ENCODE data around the gene CNGA2. TPM values are rescaled to one million over a fixed set of nuclear protein-coding genes. Genes with fewer than 3 reads are reported as not detected.

Gene CNGA2
- total and polyA plus RNA-seq, 4 donors = not detected

GRCh38 chrX:151791961-151792360 lies 57.4 kb downstream of the CNGA2 start:
- Histone ChIP-seq H3K4me1 (ENCODE audit: control insufficient read depth in 1 of 2, insufficient read depth in 2 of 2, low read length in 2 of 2) (peaks cover 0 to 3% of the 10 kb centered on the region in 2 donors), H3K27ac (ENCODE audit: low read depth in 1 of 2, low read length in 2 of 2) (no peak overlapping the region), H3K9me3 (ENCODE audit: control insufficient read depth, low read length) (no peaks in the 10 kb centered on the region), H3K36me3 (ENCODE audit: control insufficient read depth in 1 of 2, insufficient read depth in 2 of 2, low read length in 1 of 2) (no peaks in the 10 kb centered on the region), H3K4me3 (ENCODE audit: low read length in 2 of 2) (no peak overlapping the region), H3K27me3 (ENCODE audit: control insufficient read depth in 1 of 2, insufficient read depth in 2 of 2, low read length in 1 of 2) (no peaks in the 10 kb centered on the region)
- intact Hi-C loops (cut with DNase I) = no loop called here
- DNase-seq (no peak), ATAC-seq (ENCODE audit: low FRiP score) (no peak)
- 55 to 97% methylated on average over 3 of the region's 3 CpGs for WGBS, 2 donors

- H3K27me3 ChIP-seq (ENCODE audit: control insufficient read depth in 1 of 2, insufficient read depth in 2 of 2, low read length in 1 of 2) = no peaks in the 10 kb centered on the region
- 77 to 94% methylated on average over 5 of the region's 5 CpGs for WGBS, 2 donors
- intact Hi-C loops (cut with DNase I) = no loop called here
Measured at GRCh38 chrX:151792505-151792904, 58.0 kb downstream of the CNGA2 start.

GRCh38 chrX:151793886-151794285 lies 59.3 kb downstream of the CNGA2 start:
- no peak for DNase-seq
- Histone ChIP-seq H3K27me3 (ENCODE audit: control insufficient read depth in 1 of 2, insufficient read depth in 2 of 2, low read length in 1 of 2) (no peaks in the 10 kb centered on the region), H3K9me3 (ENCODE audit: control insufficient read depth, low read length) (no peaks in the 10 kb centered on the region), H3K27ac (ENCODE audit: low read depth in 1 of 2, low read length in 2 of 2) (no peak overlapping the region), H3K4me1 (ENCODE audit: control insufficient read depth in 1 of 2, insufficient read depth in 2 of 2, low read length in 2 of 2) (peaks cover 0 to 3% of the 10 kb centered on the region in 2 donors), H3K4me3 (ENCODE audit: low read length in 2 of 2) (no peak overlapping the region), H3K36me3 (ENCODE audit: control insufficient read depth in 1 of 2, insufficient read depth in 2 of 2, low read length in 1 of 2) (no peaks in the 10 kb centered on the region)
- no peak for ATAC-seq (ENCODE audit: low FRiP score)
- 37 to 39% methylated on average over 3 of the region's 3 CpGs for WGBS, 2 donors
- intact Hi-C loops (cut with DNase I) = no loop called here

More at GRCh38 chrX:151792505-151792904, 58.0 kb downstream of the CNGA2 start:
- H3K36me3 ChIP-seq (ENCODE audit: control insufficient read depth in 1 of 2, insufficient read depth in 2 of 2, low read length in 1 of 2) = no peaks in the 10 kb centered on the region
- ATAC-seq (ENCODE audit: low FRiP score) (no peak), DNase-seq (no peak)
- H3K9me3 ChIP-seq (ENCODE audit: control insufficient read depth, low read length) = no peaks in the 10 kb centered on the region
- H3K27ac ChIP-seq (ENCODE audit: low read depth in 1 of 2, low read length in 2 of 2) = no peak overlapping the region
- H3K4me3 ChIP-seq (ENCODE audit: low read length in 2 of 2) = no peak overlapping the region
- H3K4me1 ChIP-seq (ENCODE audit: control insufficient read depth in 1 of 2, insufficient read depth in 2 of 2, low read length in 2 of 2) = peaks cover 0 to 3% of the 10 kb centered on the region in 2 donors

Other genes starting within 250 kb of the CNGA2 start
- gene PASD1, start 171.1 kb upstream of the CNGA2 start, total RNA-seq = not detected
- not detected for gene PASD1, start 171.1 kb upstream of the CNGA2 start, polyA plus RNA-seq
- 1 to 10 TPM in 1 of 2 donors, under 1 TPM in 1; 0.49 to 2.8 TPM for gene PRRG3, start 39.3 kb upstream of the CNGA2 start, total RNA-seq
- gene PRRG3, start 39.3 kb upstream of the CNGA2 start, polyA plus RNA-seq = not detected
- not detected for gene FATE1, start 18.7 kb upstream of the CNGA2 start, total RNA-seq
- not detected for gene FATE1, start 18.7 kb upstream of the CNGA2 start, polyA plus RNA-seq
- gene MAGEA4, start 178.1 kb downstream of the CNGA2 start, total RNA-seq = not detected
- gene MAGEA4, start 178.1 kb downstream of the CNGA2 start, polyA plus RNA-seq = not detected
- gene GABRE, start 239.9 kb downstream of the CNGA2 start, total RNA-seq = 10 to 100 TPM; 39.1 to 41.9 TPM
- gene GABRE, start 239.9 kb downstream of the CNGA2 start, polyA plus RNA-seq = 10 to 100 TPM in 1 of 2 donors, 1 to 10 TPM in 1; 2.9 to 32.3 TPM